ENCODE measurements around the gene PPP1R11. TPM values are rescaled to one million over a fixed set of nuclear protein-coding genes. Genes with fewer than 3 reads are reported as not detected.
"Not testable (repeated sequence)": the region's sequence is repeated elsewhere in the genome, so short reads cannot be mapped to it uniquely, and the experiment has no call there.

PPP1R11 gene
- total RNA-seq, 4 donors from 2014 or later = 36.5 to 40.9 (median 37.3) TPM

DNA sequence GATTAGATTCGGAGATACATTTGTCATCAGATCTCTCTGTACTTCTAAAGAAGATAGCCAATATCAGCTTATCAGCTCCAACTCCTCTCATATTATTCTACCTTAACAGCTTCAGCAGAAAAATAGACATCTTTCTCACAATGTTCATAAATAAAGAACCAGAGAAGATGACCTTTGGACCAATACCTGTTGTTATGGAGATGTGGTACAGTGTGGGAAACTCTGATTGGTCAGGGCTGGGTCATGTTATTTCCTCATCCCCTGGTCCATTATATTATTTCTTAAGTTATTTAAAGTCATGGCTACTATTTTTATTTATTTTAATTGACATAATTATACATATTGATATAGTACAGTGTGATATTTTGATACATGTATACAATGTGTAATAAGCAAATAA, 41.8 kb upstream of the PPP1R11 start:
- no peaks in the 10 kb centered on the region for H3K27me3 ChIP-seq
- no peak overlapping the region for H3K27ac ChIP-seq
- H3K9me3 ChIP-seq = no peaks in the 10 kb centered on the region
- no peak for DNase-seq
- intact Hi-C loops (cut with DNase I) = no loop called here
- H3K4me3 ChIP-seq = no peak overlapping the region
- H3K36me3 ChIP-seq = peaks cover 0 to 10% (median 0%) of the 10 kb centered on the region in 3 donors
- 96 to 100% methylated on average over 1 of the region's 1 CpG for whole genome bisulfite sequencing, 2 donors
- H3K4me1 ChIP-seq = no peaks in the 10 kb centered on the region
- TF ChIP-seq POLR2A (IDR thresholded peaks at IDR 0.05) = no peak
- TF ChIP-seq, protein P1, sequence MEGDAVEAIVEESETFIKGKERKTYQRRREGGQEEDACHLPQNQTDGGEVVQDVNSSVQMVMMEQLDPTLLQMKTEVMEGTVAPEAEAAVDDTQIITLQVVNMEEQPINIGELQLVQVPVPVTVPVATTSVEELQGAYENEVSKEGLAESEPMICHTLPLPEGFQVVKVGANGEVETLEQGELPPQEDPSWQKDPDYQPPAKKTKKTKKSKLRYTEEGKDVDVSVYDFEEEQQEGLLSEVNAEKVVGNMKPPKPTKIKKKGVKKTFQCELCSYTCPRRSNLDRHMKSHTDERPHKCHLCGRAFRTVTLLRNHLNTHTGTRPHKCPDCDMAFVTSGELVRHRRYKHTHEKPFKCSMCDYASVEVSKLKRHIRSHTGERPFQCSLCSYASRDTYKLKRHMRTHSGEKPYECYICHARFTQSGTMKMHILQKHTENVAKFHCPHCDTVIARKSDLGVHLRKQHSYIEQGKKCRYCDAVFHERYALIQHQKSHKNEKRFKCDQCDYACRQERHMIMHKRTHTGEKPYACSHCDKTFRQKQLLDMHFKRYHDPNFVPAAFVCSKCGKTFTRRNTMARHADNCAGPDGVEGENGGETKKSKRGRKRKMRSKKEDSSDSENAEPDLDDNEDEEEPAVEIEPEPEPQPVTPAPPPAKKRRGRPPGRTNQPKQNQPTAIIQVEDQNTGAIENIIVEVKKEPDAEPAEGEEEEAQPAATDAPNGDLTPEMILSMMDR (IDR thresholded peaks at IDR 0.05) = no peak

DNA sequence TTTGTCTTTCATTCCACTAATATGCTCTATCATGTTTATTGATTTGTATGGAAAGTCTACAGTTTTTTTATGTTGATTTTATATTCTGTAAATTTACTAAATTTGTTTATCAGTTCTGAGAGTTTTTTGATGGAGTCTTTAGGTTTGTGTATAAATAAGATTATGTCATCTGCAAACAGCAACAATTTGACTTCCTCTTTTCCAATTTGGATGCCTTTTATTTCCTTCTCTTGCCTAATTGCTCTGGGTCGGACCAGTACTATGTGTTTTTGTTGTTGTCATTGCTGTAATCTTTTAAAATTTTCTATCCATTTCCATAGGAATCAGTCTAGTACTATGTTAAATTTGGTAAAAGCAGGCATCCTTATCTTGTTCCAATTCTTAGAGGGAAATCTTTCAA, 37.4 kb upstream of the PPP1R11 start:
- intact Hi-C loops (cut with DNase I) = no loop called here
- no peak overlapping the region for H3K27ac ChIP-seq
- no peaks in the 10 kb centered on the region for H3K4me1 ChIP-seq
- H3K27me3 ChIP-seq = no peaks in the 10 kb centered on the region
- TF ChIP-seq POLR2A (IDR thresholded peaks at IDR 0.05) = no peak
- TF ChIP-seq, protein P1 (IDR thresholded peaks at IDR 0.05) = no peak
- no peak overlapping the region for H3K4me3 ChIP-seq
- 78 to 91% methylated on average over 1 of the region's 1 CpG for WGBS, 2 donors
- no peaks in the 10 kb centered on the region for H3K9me3 ChIP-seq
- DNase-seq = no peak
- peaks cover 0 to 7% (median 0%) of the 10 kb centered on the region in 3 donors for H3K36me3 ChIP-seq

DNA sequence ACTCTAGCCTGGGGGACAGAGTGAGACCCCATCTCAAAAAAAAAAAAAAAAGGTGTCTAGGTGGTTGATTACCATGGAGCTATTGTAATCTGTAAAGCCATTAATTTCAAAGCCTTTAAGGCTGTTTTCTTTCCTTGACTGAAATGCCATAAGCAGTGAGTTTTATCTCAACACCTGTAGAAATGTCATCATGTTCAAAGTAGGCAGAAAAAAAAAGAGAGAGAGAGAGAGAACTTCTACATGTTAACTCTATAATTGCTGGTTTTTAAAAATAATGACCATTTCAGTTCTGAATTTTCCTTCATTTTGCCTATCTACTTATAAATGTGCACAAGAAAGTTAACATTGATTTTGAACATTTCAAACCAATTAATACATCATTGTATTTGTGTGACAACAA, 35.6 kb upstream of the PPP1R11 start:
- no peak for TF ChIP-seq POLR2A (IDR thresholded peaks at IDR 0.05)
- TF ChIP-seq, protein P1 (IDR thresholded peaks at IDR 0.05) = no peak
- intact Hi-C loops (cut with DNase I) = no loop called here
- Histone ChIP-seq H3K9me3 (no peaks in the 10 kb centered on the region), H3K4me1 (no peaks in the 10 kb centered on the region), H3K4me3 (no peak overlapping the region), H3K36me3 (peaks cover 0 to 9% (median 0%) of the 10 kb centered on the region in 3 donors), H3K27me3 (no peaks in the 10 kb centered on the region), H3K27ac (no peak overlapping the region)
- no peak for DNase-seq

DNA sequence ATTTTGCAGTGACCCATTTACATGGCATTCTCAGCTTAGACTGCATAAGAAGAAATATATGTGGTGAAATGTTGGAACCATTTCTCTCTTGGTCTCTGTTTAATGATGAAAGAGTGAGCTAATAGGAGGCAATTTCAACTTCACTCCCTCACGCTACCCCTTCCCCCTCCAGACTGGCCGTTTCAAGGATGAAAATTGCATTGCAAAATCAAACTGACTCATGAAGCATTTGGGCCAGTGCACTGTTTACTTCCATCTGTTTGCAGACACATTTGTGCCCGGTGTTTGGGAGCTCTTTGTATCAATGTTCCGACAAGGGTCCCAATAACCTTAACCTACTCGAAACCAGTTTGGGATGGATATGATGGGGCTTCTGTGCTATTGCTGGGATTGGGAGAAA, 33.6 kb upstream of the PPP1R11 start:
- intact Hi-C loops (cut with DNase I); DNase-seq; H3K27me3 ChIP-seq; H3K27ac ChIP-seq; H3K4me3 ChIP-seq; H3K9me3 ChIP-seq; H3K4me1 ChIP-seq; H3K36me3 ChIP-seq: not testable (repeated sequence)
- 76 to 81% methylated on average over 5 of the region's 5 CpGs for WGBS, 2 donors

DNA sequence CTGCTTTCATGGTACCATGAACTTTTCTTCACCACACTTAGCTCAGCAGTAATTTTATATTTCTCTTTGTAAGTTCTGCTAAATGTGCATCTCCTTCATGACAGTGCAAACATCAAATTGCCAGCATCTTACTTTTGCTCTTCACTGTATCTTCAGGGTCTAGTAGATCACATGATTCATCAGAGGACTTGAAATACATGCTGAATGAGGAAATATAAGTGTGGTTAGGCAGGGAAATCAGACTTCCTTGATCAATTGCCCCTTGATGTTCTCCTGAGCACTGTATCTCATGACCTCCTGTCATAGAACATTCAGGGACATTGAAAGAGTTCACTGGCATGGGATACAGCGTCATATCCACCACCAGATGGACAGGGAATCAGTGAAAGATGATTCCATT, 31.2 kb upstream of the PPP1R11 start:
- WGBS, 2 donors = 80 to 89% methylated on average over 1 of the region's 1 CpG
- Histone ChIP-seq H3K4me3 (no peak overlapping the region), H3K4me1 (no peaks in the 10 kb centered on the region), H3K27ac (no peak overlapping the region), H3K36me3 (peaks cover 0 to 9% (median 0%) of the 10 kb centered on the region in 3 donors), H3K9me3 (no peaks in the 10 kb centered on the region), H3K27me3 (no peaks in the 10 kb centered on the region)
- no peak for DNase-seq
- intact Hi-C loops (cut with DNase I) = no loop called here
- TF ChIP-seq, protein P1 (IDR thresholded peaks at IDR 0.05) = no peak
- TF ChIP-seq POLR2A (IDR thresholded peaks at IDR 0.05) = no peak

DNA sequence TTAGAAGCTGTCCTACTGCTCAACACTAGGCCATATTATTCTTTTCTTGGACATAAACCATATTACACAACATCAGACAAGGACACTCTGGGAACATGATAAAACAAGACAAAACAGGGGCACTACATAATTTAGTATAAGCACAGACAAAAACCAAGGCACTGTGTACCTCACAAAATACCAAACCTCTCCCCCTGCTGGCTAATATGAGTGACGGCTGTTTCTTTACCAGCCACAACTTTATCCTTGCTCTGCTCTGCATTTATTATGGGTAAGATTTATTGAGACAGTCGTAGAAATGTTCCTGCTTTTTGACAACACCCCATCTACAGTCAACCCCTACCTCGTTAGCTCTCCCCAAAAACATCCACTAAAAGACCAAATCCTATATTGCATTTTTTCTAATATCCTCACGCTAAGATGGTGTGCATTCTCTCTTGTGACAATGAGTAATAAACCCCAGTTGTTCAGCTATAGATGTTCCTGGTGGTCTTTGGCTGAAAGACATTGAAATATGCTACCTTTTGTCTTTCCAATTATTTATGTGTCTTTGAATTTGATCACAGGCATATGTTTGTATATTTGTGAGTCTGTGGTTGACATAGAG, 29.7 kb upstream of the PPP1R11 start:
- TF ChIP-seq, protein P1 (IDR thresholded peaks at IDR 0.05) = peak in 5 of 6 experiments; percentile 17 to 56 (median 29)
- no peak for TF ChIP-seq POLR2A (IDR thresholded peaks at IDR 0.05)
- no peaks in the 10 kb centered on the region for H3K9me3 ChIP-seq
- no peaks in the 10 kb centered on the region for H3K4me1 ChIP-seq
- peaks cover 0 to 5% (median 0%) of the 10 kb centered on the region in 3 donors for H3K36me3 ChIP-seq
- no peak overlapping the region for H3K27ac ChIP-seq
- H3K4me3 ChIP-seq = no peak overlapping the region
- DNase-seq = no peak
- WGBS, 2 donors = 23 to 38% methylated on average over 4 of the region's 4 CpGs
- intact Hi-C loops (cut with DNase I) = no loop called here
- H3K27me3 ChIP-seq = no peaks in the 10 kb centered on the region

Data from esophagus squamous epithelium (tissue), 5 donors.